ENCODE measurements around the gene BLMH. TPM values are rescaled to one million over a fixed set of nuclear protein-coding genes. Genes with fewer than 3 reads are reported as not detected.

BLMH gene
- polyA plus RNA-seq, 4 donors: 8.3 to 56.6 (median 15.0) TPM

DNA sequence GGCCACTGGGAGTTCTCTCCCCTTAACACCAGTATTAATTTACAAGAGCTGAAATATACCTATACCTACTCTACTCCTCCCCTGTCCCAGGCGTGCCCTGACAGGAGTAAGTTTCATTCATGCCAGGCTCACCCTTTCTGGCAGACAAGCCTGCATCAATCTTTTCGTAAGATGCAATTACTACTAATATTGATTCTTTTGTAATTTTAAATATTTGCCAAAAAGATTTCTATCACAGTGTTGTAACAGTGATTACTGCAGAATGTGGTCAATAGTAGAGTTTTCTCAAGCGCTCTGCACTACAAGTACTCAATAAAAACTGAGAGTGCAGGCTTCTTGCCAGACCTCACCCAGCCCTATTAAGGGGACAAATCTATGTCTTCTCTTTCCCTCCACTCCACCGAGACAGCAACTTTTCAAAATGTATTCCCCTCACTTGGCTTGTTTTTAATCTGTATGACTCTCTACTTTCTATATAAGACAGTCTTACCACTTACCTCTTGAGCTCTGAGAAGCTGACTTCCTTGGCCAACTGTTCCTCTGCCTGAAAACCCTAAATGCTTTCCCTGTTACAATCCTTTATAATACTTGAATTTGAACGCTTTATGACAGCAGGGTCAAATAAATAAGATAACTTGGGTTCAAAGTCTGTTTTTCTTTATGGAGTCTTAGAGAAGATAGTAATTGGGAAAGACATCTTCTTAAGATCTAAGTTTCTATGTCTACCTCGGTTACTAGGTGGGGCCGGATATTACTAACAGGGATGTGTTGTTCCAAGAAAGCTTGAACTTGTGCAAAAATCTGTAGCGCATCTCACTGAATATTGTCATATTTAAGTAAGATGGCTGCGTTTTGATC lies 42.0 kb upstream of the BLMH start, which contains the start of gene TMIGD1:
Gene TMIGD1 (minus strand): TSS at position 555 of the 858 bp plus-strand sequence. CDS start 1,924 bp downstream, outside the sequence.
- Histone ChIP-seq H3K4me3 (ENCODE audit: low read depth in 1 of 3, low read length in 3 of 3) (no peak within 1 kb of the TSS), H3K9me3 (ENCODE audit: control insufficient read depth in 2 of 2, insufficient read depth in 1 of 2, low read depth in 1 of 2, low read length in 1 of 2) (no peaks in the 10 kb centered on the region), H3K4me1 (ENCODE audit: control insufficient read depth in 3 of 3, insufficient read depth in 2 of 3, low read depth in 1 of 3, low read length in 2 of 3) (peaks cover 0 to 43% (median 2%) of the 10 kb centered on the region in 3 donors), H3K27me3 (ENCODE audit: control insufficient read depth in 3 of 3, insufficient read depth in 3 of 3, low read length in 3 of 3) (no peaks in the 10 kb centered on the region), H3K27ac (ENCODE audit: low read depth in 1 of 3, low read length in 2 of 3) (peak within 1 kb of the TSS in 1 of 3 donors; percentile 91), H3K36me3 (ENCODE audit: control insufficient read depth in 3 of 3, insufficient read depth in 2 of 3, low read depth in 1 of 3, low read length in 3 of 3) (no peaks in the 10 kb centered on the region)
- FAIRE-seq: no peak
- 52 to 76% (median 64%) methylated on average over 9 of the region's 9 CpGs for WGBS, 3 donors
- peak in 1 of 2 donors; percentile 63 for DNase-seq

DNA sequence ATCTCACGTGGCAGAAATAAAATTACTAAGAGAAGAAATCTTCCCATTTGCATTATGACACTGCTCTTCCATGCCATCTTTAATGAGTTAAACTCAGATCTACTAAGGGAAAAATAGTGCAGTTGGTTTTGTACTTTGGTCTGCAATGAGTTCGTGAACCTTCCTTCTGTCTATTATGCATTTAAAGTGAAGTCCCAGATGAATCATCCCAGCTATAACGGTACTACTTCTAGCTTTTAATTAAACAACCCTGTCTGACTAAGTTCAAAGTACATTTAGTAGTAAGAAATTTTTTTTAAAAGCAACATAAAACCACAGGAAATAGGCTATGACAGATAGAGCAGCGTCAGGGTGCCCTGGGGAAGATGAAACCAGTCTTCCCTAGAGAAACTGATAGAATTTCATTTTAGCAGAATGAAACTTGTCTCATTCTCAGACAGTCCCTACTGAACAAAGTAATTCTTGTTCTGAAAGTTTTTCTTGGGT lies 40.4 kb upstream of the BLMH start:
- H3K27me3 ChIP-seq (ENCODE audit: control insufficient read depth in 3 of 3, insufficient read depth in 3 of 3, low read length in 3 of 3): no peaks in the 10 kb centered on the region
- H3K9me3 ChIP-seq (ENCODE audit: control insufficient read depth in 2 of 2, insufficient read depth in 1 of 2, low read depth in 1 of 2, low read length in 1 of 2): no peaks in the 10 kb centered on the region
- DNase-seq (peak; percentile 84 to 87), FAIRE-seq (no peak)
- H3K27ac ChIP-seq (ENCODE audit: low read depth in 1 of 3, low read length in 2 of 3): peak overlapping the region in 1 of 3 donors; percentile 91
- no peak overlapping the region for H3K4me3 ChIP-seq (ENCODE audit: low read depth in 1 of 3, low read length in 3 of 3)
- H3K4me1 ChIP-seq (ENCODE audit: control insufficient read depth in 3 of 3, insufficient read depth in 2 of 3, low read depth in 1 of 3, low read length in 2 of 3): peaks cover 0 to 36% (median 2%) of the 10 kb centered on the region in 3 donors
- WGBS, 3 donors: 12 to 25% (median 20%) methylated on average over 4 of the region's 4 CpGs
- no peaks in the 10 kb centered on the region for H3K36me3 ChIP-seq (ENCODE audit: control insufficient read depth in 3 of 3, insufficient read depth in 2 of 3, low read depth in 1 of 3, low read length in 3 of 3)

DNA sequence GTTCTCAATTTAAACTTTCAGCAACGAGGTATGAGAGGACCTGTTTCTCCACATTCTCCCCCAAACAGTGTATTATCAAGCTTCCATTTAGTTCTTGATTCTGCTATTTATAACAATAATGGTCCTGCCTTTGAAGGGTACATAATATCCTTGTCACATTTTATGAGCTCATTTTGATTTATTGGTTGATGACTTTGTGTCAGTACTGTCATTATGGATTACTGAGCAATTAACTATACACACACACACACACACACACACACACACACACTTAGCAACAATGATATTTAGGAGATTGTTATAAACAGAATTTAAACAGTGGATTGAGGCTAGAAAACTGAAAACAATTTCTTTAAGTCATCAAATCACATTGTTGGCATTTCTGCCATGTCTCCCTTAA lies 35.1 kb upstream of the BLMH start:
- H3K27ac ChIP-seq (ENCODE audit: low read depth in 1 of 3, low read length in 2 of 3): no peak overlapping the region
- DNase-seq: peak in 1 of 2 donors; percentile 46
- no peaks in the 10 kb centered on the region for H3K27me3 ChIP-seq (ENCODE audit: control insufficient read depth in 3 of 3, insufficient read depth in 3 of 3, low read length in 3 of 3)
- no peaks in the 10 kb centered on the region for H3K9me3 ChIP-seq (ENCODE audit: control insufficient read depth in 2 of 2, insufficient read depth in 1 of 2, low read depth in 1 of 2, low read length in 1 of 2)
- no peaks in the 10 kb centered on the region for H3K36me3 ChIP-seq (ENCODE audit: control insufficient read depth in 3 of 3, insufficient read depth in 2 of 3, low read depth in 1 of 3, low read length in 3 of 3)
- H3K4me3 ChIP-seq (ENCODE audit: low read depth in 1 of 3, low read length in 3 of 3): no peak overlapping the region
- no peak for FAIRE-seq
- 18 to 27% (median 19%) methylated on average over 1 of the region's 1 CpG for WGBS, 3 donors
- H3K4me1 ChIP-seq (ENCODE audit: control insufficient read depth in 3 of 3, insufficient read depth in 2 of 3, low read depth in 1 of 3, low read length in 2 of 3): peaks cover 2 to 6% (median 2%) of the 10 kb centered on the region in 3 donors

DNA sequence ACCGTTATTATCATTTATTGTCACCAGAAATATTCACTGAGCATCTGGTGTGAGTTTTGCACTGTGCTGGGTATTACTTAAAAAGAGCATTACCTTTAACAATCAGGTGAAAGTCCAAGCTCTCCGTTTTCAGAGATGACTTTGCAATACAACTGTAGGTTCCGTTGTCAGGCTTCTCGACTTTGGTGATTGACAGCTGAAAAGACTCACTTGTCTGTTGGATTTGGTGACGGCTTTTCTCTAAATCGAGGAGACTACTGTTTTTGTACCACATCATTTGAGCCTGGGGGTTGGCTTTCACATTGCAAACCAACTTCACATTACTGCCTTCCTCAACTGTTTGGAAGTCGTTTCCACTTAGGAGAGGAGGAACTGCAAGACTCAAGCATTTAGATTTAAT lies 33.0 kb upstream of the BLMH start:
- Histone ChIP-seq H3K27me3 (ENCODE audit: control insufficient read depth in 3 of 3, insufficient read depth in 3 of 3, low read length in 3 of 3) (no peaks in the 10 kb centered on the region), H3K9me3 (ENCODE audit: control insufficient read depth in 2 of 2, insufficient read depth in 1 of 2, low read depth in 1 of 2, low read length in 1 of 2) (no peaks in the 10 kb centered on the region), H3K4me3 (ENCODE audit: low read depth in 1 of 3, low read length in 3 of 3) (no peak overlapping the region), H3K4me1 (ENCODE audit: control insufficient read depth in 3 of 3, insufficient read depth in 2 of 3, low read depth in 1 of 3, low read length in 2 of 3) (peaks cover 0 to 2% (median 2%) of the 10 kb centered on the region in 3 donors), H3K36me3 (ENCODE audit: control insufficient read depth in 3 of 3, insufficient read depth in 2 of 3, low read depth in 1 of 3, low read length in 3 of 3) (no peaks in the 10 kb centered on the region), H3K27ac (ENCODE audit: low read depth in 1 of 3, low read length in 2 of 3) (no peak overlapping the region)
- DNase-seq: no peak
- FAIRE-seq: no peak
- 26 to 63% (median 50%) methylated on average over 7 of the region's 7 CpGs for WGBS, 3 donors

GRCh38 chr17:30323895-30324319 lies 32.2 kb upstream of the BLMH start:
- DNase-seq: peak in 1 of 2 donors; percentile 50
- no peak for FAIRE-seq
- H3K9me3 ChIP-seq (ENCODE audit: control insufficient read depth in 2 of 2, insufficient read depth in 1 of 2, low read depth in 1 of 2, low read length in 1 of 2): no peaks in the 10 kb centered on the region
- H3K4me1 ChIP-seq (ENCODE audit: control insufficient read depth in 3 of 3, insufficient read depth in 2 of 3, low read depth in 1 of 3, low read length in 2 of 3): peaks cover 0 to 2% (median 2%) of the 10 kb centered on the region in 3 donors
- no peaks in the 10 kb centered on the region for H3K36me3 ChIP-seq (ENCODE audit: control insufficient read depth in 3 of 3, insufficient read depth in 2 of 3, low read depth in 1 of 3, low read length in 3 of 3)
- no peak overlapping the region for H3K27ac ChIP-seq (ENCODE audit: low read depth in 1 of 3, low read length in 2 of 3)
- H3K4me3 ChIP-seq (ENCODE audit: low read depth in 1 of 3, low read length in 3 of 3): no peak overlapping the region
- no peaks in the 10 kb centered on the region for H3K27me3 ChIP-seq (ENCODE audit: control insufficient read depth in 3 of 3, insufficient read depth in 3 of 3, low read length in 3 of 3)

GRCh38 chr17:30323262-30323894 lies 31.6 kb upstream of the BLMH start:
- H3K4me3 ChIP-seq (ENCODE audit: low read depth in 1 of 3, low read length in 3 of 3): no peak overlapping the region
- H3K4me1 ChIP-seq (ENCODE audit: control insufficient read depth in 3 of 3, insufficient read depth in 2 of 3, low read depth in 1 of 3, low read length in 2 of 3): peaks cover 0 to 2% (median 2%) of the 10 kb centered on the region in 3 donors
- WGBS, 3 donors: 35 to 50% (median 42%) methylated on average over 5 of the region's 5 CpGs
- H3K27me3 ChIP-seq (ENCODE audit: control insufficient read depth in 3 of 3, insufficient read depth in 3 of 3, low read length in 3 of 3): no peaks in the 10 kb centered on the region
- no peaks in the 10 kb centered on the region for H3K36me3 ChIP-seq (ENCODE audit: control insufficient read depth in 3 of 3, insufficient read depth in 2 of 3, low read depth in 1 of 3, low read length in 3 of 3)
- no peaks in the 10 kb centered on the region for H3K9me3 ChIP-seq (ENCODE audit: control insufficient read depth in 2 of 2, insufficient read depth in 1 of 2, low read depth in 1 of 2, low read length in 1 of 2)
- FAIRE-seq: no peak
- no peak for DNase-seq
- H3K27ac ChIP-seq (ENCODE audit: low read depth in 1 of 3, low read length in 2 of 3): no peak overlapping the region

GRCh38 chr17:30321314-30321713 lies 29.6 kb upstream of the BLMH start:
- DNase-seq (no peak), FAIRE-seq (no peak)
- WGBS, 3 donors: 67 to 78% (median 75%) methylated on average over 4 of the region's 4 CpGs
- no peaks in the 10 kb centered on the region for H3K27me3 ChIP-seq (ENCODE audit: control insufficient read depth in 3 of 3, insufficient read depth in 3 of 3, low read length in 3 of 3)
- H3K36me3 ChIP-seq (ENCODE audit: control insufficient read depth in 3 of 3, insufficient read depth in 2 of 3, low read depth in 1 of 3, low read length in 3 of 3): no peaks in the 10 kb centered on the region
- peaks cover 0 to 2% (median 2%) of the 10 kb centered on the region in 3 donors for H3K4me1 ChIP-seq (ENCODE audit: control insufficient read depth in 3 of 3, insufficient read depth in 2 of 3, low read depth in 1 of 3, low read length in 2 of 3)
- no peak overlapping the region for H3K27ac ChIP-seq (ENCODE audit: low read depth in 1 of 3, low read length in 2 of 3)
- H3K4me3 ChIP-seq (ENCODE audit: low read depth in 1 of 3, low read length in 3 of 3): no peak overlapping the region
- no peaks in the 10 kb centered on the region for H3K9me3 ChIP-seq (ENCODE audit: control insufficient read depth in 2 of 2, insufficient read depth in 1 of 2, low read depth in 1 of 2, low read length in 1 of 2)

GRCh38 chr17:30318155-30318554 lies 26.4 kb upstream of the BLMH start:
- WGBS, 3 donors: 43 to 76% (median 50%) methylated on average over 3 of the region's 3 CpGs
- Histone ChIP-seq H3K9me3 (ENCODE audit: control insufficient read depth in 2 of 2, insufficient read depth in 1 of 2, low read depth in 1 of 2, low read length in 1 of 2) (no peaks in the 10 kb centered on the region), H3K36me3 (ENCODE audit: control insufficient read depth in 3 of 3, insufficient read depth in 2 of 3, low read depth in 1 of 3, low read length in 3 of 3) (no peaks in the 10 kb centered on the region), H3K4me1 (ENCODE audit: control insufficient read depth in 3 of 3, insufficient read depth in 2 of 3, low read depth in 1 of 3, low read length in 2 of 3) (peaks cover 0 to 2% (median 0%) of the 10 kb centered on the region in 3 donors), H3K27ac (ENCODE audit: low read depth in 1 of 3, low read length in 2 of 3) (no peak overlapping the region), H3K4me3 (ENCODE audit: low read depth in 1 of 3, low read length in 3 of 3) (no peak overlapping the region), H3K27me3 (ENCODE audit: control insufficient read depth in 3 of 3, insufficient read depth in 3 of 3, low read length in 3 of 3) (no peaks in the 10 kb centered on the region)
- DNase-seq: no peak
- FAIRE-seq: no peak

All from small intestine (tissue), 7 donors.